ENCODE data around the gene CTSA.

DNA sequence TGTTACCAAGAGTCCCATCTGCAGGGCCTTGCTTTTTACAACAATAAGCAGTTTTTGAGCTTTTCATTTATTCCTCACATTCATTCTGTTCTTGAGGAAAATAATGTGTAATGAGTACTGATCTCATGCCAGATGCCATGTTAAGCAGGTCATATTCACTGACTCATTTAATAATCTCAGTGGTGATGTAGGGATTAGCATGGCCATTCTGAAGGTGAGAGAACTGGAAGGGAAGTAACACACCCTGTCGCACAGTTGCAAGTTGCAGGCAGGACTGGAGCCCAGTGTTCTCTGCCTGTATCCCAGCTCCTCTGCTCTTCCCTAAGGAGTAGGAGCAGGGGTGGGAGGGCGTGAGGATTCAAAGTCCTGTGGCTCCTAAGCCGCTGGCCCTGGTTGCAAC lies 48.9 kb downstream of the CTSA start:
- no peak for TF ChIP-seq GATA2 (IDR thresholded peaks at IDR 0.05; ENCODE audit: low read depth, low read length)
- TF ChIP-seq GATA3 (IDR thresholded peaks at IDR 0.05; ENCODE audit: low read depth, low read length) = no peak
